Measurements from ENCODE around the gene ARFRP1.

The ARFRP1 gene

GRCh38 chr20:63748070-63748933, 40.5 kb upstream of the ARFRP1 start:
- H3K27ac ChIP-seq (ENCODE audit: low read length) = no peak overlapping the region

GRCh38 chr20:63747622-63748069, 39.9 kb upstream of the ARFRP1 start:
- Histone ChIP-seq H3K4me1 (ENCODE audit: control insufficient read depth in 1 of 2, insufficient read depth in 2 of 2, low read length in 2 of 2) (no peaks in the 10 kb centered on the region), H3K27ac (ENCODE audit: low read length) (no peak overlapping the region), H3K36me3 (ENCODE audit: control insufficient read depth in 1 of 2, insufficient read depth in 2 of 2, low read length in 2 of 2) (peaks cover 0 to 22% of the 10 kb centered on the region in 2 donors), H3K9me3 (ENCODE audit: control insufficient read depth in 1 of 2, low read length in 2 of 2) (no peaks in the 10 kb centered on the region), H3K27me3 (ENCODE audit: low read depth, low read length) (no peaks in the 10 kb centered on the region), H3K4me3 (ENCODE audit: low read depth in 1 of 2, low read length in 2 of 2) (no peak overlapping the region)

More at GRCh38 chr20:63748070-63748933, 40.5 kb upstream of the ARFRP1 start:
- Histone ChIP-seq H3K4me1 (ENCODE audit: control insufficient read depth in 1 of 2, insufficient read depth in 2 of 2, low read length in 2 of 2) (no peaks in the 10 kb centered on the region), H3K27me3 (ENCODE audit: low read depth, low read length) (no peaks in the 10 kb centered on the region), H3K4me3 (ENCODE audit: low read depth in 1 of 2, low read length in 2 of 2) (no peak overlapping the region), H3K36me3 (ENCODE audit: control insufficient read depth in 1 of 2, insufficient read depth in 2 of 2, low read length in 2 of 2) (peaks cover 0 to 22% of the 10 kb centered on the region in 2 donors), H3K9me3 (ENCODE audit: control insufficient read depth in 1 of 2, low read length in 2 of 2) (no peaks in the 10 kb centered on the region)

- Histone ChIP-seq H3K36me3 (ENCODE audit: control insufficient read depth in 1 of 2, insufficient read depth in 2 of 2, low read length in 2 of 2) (peaks cover 0 to 23% of the 10 kb centered on the region in 2 donors), H3K9me3 (ENCODE audit: control insufficient read depth in 1 of 2, low read length in 2 of 2) (no peaks in the 10 kb centered on the region), H3K27ac (ENCODE audit: low read length) (no peak overlapping the region), H3K27me3 (ENCODE audit: low read depth, low read length) (no peaks in the 10 kb centered on the region), H3K4me3 (ENCODE audit: low read depth in 1 of 2, low read length in 2 of 2) (no peak overlapping the region), H3K4me1 (ENCODE audit: control insufficient read depth in 1 of 2, insufficient read depth in 2 of 2, low read length in 2 of 2) (peaks cover 0 to 6% of the 10 kb centered on the region in 2 donors)
These were observed 39.1 kb upstream of the ARFRP1 start for GRCh38 chr20:63746751-63747315.

GRCh38 chr20:63745961-63746731, 38.4 kb upstream of the ARFRP1 start:
- Histone ChIP-seq H3K4me1 (ENCODE audit: control insufficient read depth in 1 of 2, insufficient read depth in 2 of 2, low read length in 2 of 2) (peaks cover 0 to 13% of the 10 kb centered on the region in 2 donors), H3K27me3 (ENCODE audit: low read depth, low read length) (no peaks in the 10 kb centered on the region), H3K4me3 (ENCODE audit: low read depth in 1 of 2, low read length in 2 of 2) (no peak overlapping the region), H3K9me3 (ENCODE audit: control insufficient read depth in 1 of 2, low read length in 2 of 2) (no peaks in the 10 kb centered on the region), H3K36me3 (ENCODE audit: control insufficient read depth in 1 of 2, insufficient read depth in 2 of 2, low read length in 2 of 2) (peaks cover 0 to 25% of the 10 kb centered on the region in 2 donors), H3K27ac (ENCODE audit: low read length) (no peak overlapping the region)

- Histone ChIP-seq H3K36me3 (ENCODE audit: control insufficient read depth in 1 of 2, insufficient read depth in 2 of 2, low read length in 2 of 2) (peaks cover 0 to 25% of the 10 kb centered on the region in 2 donors), H3K4me1 (ENCODE audit: control insufficient read depth in 1 of 2, insufficient read depth in 2 of 2, low read length in 2 of 2) (peaks cover 0 to 17% of the 10 kb centered on the region in 2 donors), H3K9me3 (ENCODE audit: control insufficient read depth in 1 of 2, low read length in 2 of 2) (no peaks in the 10 kb centered on the region), H3K27me3 (ENCODE audit: low read depth, low read length) (no peaks in the 10 kb centered on the region), H3K27ac (ENCODE audit: low read length) (no peak overlapping the region), H3K4me3 (ENCODE audit: low read depth in 1 of 2, low read length in 2 of 2) (no peak overlapping the region)
These were observed 37.6 kb upstream of the ARFRP1 start for GRCh38 chr20:63745424-63745805.

GRCh38 chr20:63744574-63745423, 37.0 kb upstream of the ARFRP1 start:
- Histone ChIP-seq H3K9me3 (ENCODE audit: control insufficient read depth in 1 of 2, low read length in 2 of 2) (no peaks in the 10 kb centered on the region), H3K27ac (ENCODE audit: low read length) (no peak overlapping the region), H3K4me1 (ENCODE audit: control insufficient read depth in 1 of 2, insufficient read depth in 2 of 2, low read length in 2 of 2) (peaks cover 0 to 17% of the 10 kb centered on the region in 2 donors), H3K4me3 (ENCODE audit: low read depth in 1 of 2, low read length in 2 of 2) (no peak overlapping the region), H3K36me3 (ENCODE audit: control insufficient read depth in 1 of 2, insufficient read depth in 2 of 2, low read length in 2 of 2) (peaks cover 0 to 25% of the 10 kb centered on the region in 2 donors), H3K27me3 (ENCODE audit: low read depth, low read length) (no peaks in the 10 kb centered on the region)

GRCh38 chr20:63744158-63744557, 36.4 kb upstream of the ARFRP1 start:
- no peak overlapping the region for H3K27ac ChIP-seq (ENCODE audit: low read length)
- H3K4me1 ChIP-seq (ENCODE audit: control insufficient read depth in 1 of 2, insufficient read depth in 2 of 2, low read length in 2 of 2) = peaks cover 0 to 17% of the 10 kb centered on the region in 2 donors
- H3K36me3 ChIP-seq (ENCODE audit: control insufficient read depth in 1 of 2, insufficient read depth in 2 of 2, low read length in 2 of 2) = peaks cover 0 to 25% of the 10 kb centered on the region in 2 donors
- no peaks in the 10 kb centered on the region for H3K9me3 ChIP-seq (ENCODE audit: control insufficient read depth in 1 of 2, low read length in 2 of 2)
- no peaks in the 10 kb centered on the region for H3K27me3 ChIP-seq (ENCODE audit: low read depth, low read length)
- H3K4me3 ChIP-seq (ENCODE audit: low read depth in 1 of 2, low read length in 2 of 2) = no peak overlapping the region

- Histone ChIP-seq H3K4me3 (ENCODE audit: low read depth in 1 of 2, low read length in 2 of 2) (no peak overlapping the region), H3K27me3 (ENCODE audit: low read depth, low read length) (no peaks in the 10 kb centered on the region), H3K36me3 (ENCODE audit: control insufficient read depth in 1 of 2, insufficient read depth in 2 of 2, low read length in 2 of 2) (peaks cover 0 to 25% of the 10 kb centered on the region in 2 donors), H3K9me3 (ENCODE audit: control insufficient read depth in 1 of 2, low read length in 2 of 2) (no peaks in the 10 kb centered on the region), H3K4me1 (ENCODE audit: control insufficient read depth in 1 of 2, insufficient read depth in 2 of 2, low read length in 2 of 2) (peaks cover 0 to 20% of the 10 kb centered on the region in 2 donors), H3K27ac (ENCODE audit: low read length) (no peak overlapping the region)
These were observed 35.6 kb upstream of the ARFRP1 start for GRCh38 chr20:63743210-63743970.

- Histone ChIP-seq H3K4me3 (ENCODE audit: low read depth in 1 of 2, low read length in 2 of 2) (no peak overlapping the region), H3K27me3 (ENCODE audit: low read depth, low read length) (no peaks in the 10 kb centered on the region), H3K27ac (ENCODE audit: low read length) (no peak overlapping the region), H3K9me3 (ENCODE audit: control insufficient read depth in 1 of 2, low read length in 2 of 2) (no peaks in the 10 kb centered on the region), H3K36me3 (ENCODE audit: control insufficient read depth in 1 of 2, insufficient read depth in 2 of 2, low read length in 2 of 2) (peaks cover 0 to 25% of the 10 kb centered on the region in 2 donors), H3K4me1 (ENCODE audit: control insufficient read depth in 1 of 2, insufficient read depth in 2 of 2, low read length in 2 of 2) (peaks cover 0 to 28% of the 10 kb centered on the region in 2 donors)
These were observed 34.7 kb upstream of the ARFRP1 start for GRCh38 chr20:63742381-63743024.

Data from muscle layer of duodenum (tissue), 2 donors.